Measurements from ENCODE around the gene CCSER1. TPM values are rescaled to one million over a fixed set of nuclear protein-coding genes. Genes with fewer than 3 reads are reported as not detected.

Gene CCSER1
- total RNA-seq, 4 donors from 2014 or later = 13.3 to 54.6 (median 34.0) TPM

DNA sequence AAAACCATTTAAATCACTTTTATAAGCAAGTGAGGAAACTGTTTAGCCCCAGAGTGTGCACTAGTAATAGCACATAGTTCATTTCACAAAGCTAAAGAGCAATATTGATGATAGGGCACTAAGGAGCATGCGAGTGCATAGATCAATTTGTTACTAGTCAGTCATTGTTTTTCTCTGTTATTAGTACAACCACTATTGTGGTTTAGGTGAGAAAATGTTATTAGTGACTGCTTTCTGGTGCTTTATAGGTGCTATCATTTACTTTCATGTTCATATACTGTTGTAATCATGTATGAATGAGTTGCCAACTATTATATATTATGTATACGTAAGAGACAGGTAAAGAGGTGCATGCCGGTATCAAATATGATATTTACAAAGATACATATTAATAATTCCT is 113.8 kb downstream of the CCSER1 start:
- Histone ChIP-seq H3K36me3 (no peaks in the 10 kb centered on the region), H3K4me3 (no peak overlapping the region), H3K9me3 (no peaks in the 10 kb centered on the region), H3K4me1 (no peaks in the 10 kb centered on the region), H3K27me3 (no peaks in the 10 kb centered on the region), H3K27ac (no peak overlapping the region)
- DNase-seq = no peak
- intact Hi-C loops (cut with DNase I; ENCODE audit: low total_unique reads) = no loop called here
- TF ChIP-seq, protein P1, sequence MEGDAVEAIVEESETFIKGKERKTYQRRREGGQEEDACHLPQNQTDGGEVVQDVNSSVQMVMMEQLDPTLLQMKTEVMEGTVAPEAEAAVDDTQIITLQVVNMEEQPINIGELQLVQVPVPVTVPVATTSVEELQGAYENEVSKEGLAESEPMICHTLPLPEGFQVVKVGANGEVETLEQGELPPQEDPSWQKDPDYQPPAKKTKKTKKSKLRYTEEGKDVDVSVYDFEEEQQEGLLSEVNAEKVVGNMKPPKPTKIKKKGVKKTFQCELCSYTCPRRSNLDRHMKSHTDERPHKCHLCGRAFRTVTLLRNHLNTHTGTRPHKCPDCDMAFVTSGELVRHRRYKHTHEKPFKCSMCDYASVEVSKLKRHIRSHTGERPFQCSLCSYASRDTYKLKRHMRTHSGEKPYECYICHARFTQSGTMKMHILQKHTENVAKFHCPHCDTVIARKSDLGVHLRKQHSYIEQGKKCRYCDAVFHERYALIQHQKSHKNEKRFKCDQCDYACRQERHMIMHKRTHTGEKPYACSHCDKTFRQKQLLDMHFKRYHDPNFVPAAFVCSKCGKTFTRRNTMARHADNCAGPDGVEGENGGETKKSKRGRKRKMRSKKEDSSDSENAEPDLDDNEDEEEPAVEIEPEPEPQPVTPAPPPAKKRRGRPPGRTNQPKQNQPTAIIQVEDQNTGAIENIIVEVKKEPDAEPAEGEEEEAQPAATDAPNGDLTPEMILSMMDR (IDR thresholded peaks at IDR 0.05) = no peak
- no peak for TF ChIP-seq EP300 (IDR thresholded peaks at IDR 0.05; ENCODE audit: low read depth)
- no peak for TF ChIP-seq POLR2A (IDR thresholded peaks at IDR 0.05)
- TF ChIP-seq POLR2AphosphoS5 (IDR thresholded peaks at IDR 0.05) = no peak
- 88 to 94% methylated on average over 3 of the region's 3 CpGs for WGBS, 2 donors (ENCODE audit: low coverage in 1 of 2)
- in situ Hi-C loops (cut with MboI; ENCODE audit: low pct_ligation_motif_present in 1 of 4, low pct_unique_long_range_greater_than_20kb in 1 of 4, low sequenced_read_pairs in 3 of 4) = no loop called here

- Histone ChIP-seq H3K4me1 (no peaks in the 10 kb centered on the region), H3K27ac (no peak overlapping the region), H3K9me3 (no peaks in the 10 kb centered on the region), H3K27me3 (no peaks in the 10 kb centered on the region), H3K36me3 (no peaks in the 10 kb centered on the region), H3K4me3 (no peak overlapping the region)
- WGBS, 2 donors (ENCODE audit: low coverage in 1 of 2) = 50 to 82% methylated on average over 1 of the region's 1 CpG
- intact Hi-C loops (cut with DNase I; ENCODE audit: low total_unique reads) = no loop called here
- no peak for TF ChIP-seq POLR2AphosphoS5 (IDR thresholded peaks at IDR 0.05)
- no peak for TF ChIP-seq POLR2A (IDR thresholded peaks at IDR 0.05)
- DNase-seq = no peak
- in situ Hi-C loops (cut with MboI; ENCODE audit: low pct_ligation_motif_present in 1 of 4, low pct_unique_long_range_greater_than_20kb in 1 of 4, low sequenced_read_pairs in 3 of 4) = no loop called here
Measured at GRCh38 chr4:90245837-90246236, 118.6 kb downstream of the CCSER1 start.

- in situ Hi-C loops (cut with MboI; ENCODE audit: low pct_ligation_motif_present in 1 of 4, low pct_unique_long_range_greater_than_20kb in 1 of 4, low sequenced_read_pairs in 3 of 4) = no loop called here
- no peaks in the 10 kb centered on the region for H3K9me3 ChIP-seq
- WGBS, 2 donors (ENCODE audit: low coverage in 1 of 2) = 79 to 92% methylated on average over 3 of the region's 3 CpGs
- TF ChIP-seq EP300 (IDR thresholded peaks at IDR 0.05; ENCODE audit: low read depth) (no peak), POLR2A (IDR thresholded peaks at IDR 0.05) (no peak), POLR2AphosphoS5 (IDR thresholded peaks at IDR 0.05) (no peak)
- TF ChIP-seq, protein P1 (IDR thresholded peaks at IDR 0.05) = no peak
- intact Hi-C loops (cut with DNase I; ENCODE audit: low total_unique reads) = no loop called here
- H3K4me3 ChIP-seq = no peak overlapping the region
- DNase-seq = no peak
- no peaks in the 10 kb centered on the region for H3K27me3 ChIP-seq
- no peak overlapping the region for H3K27ac ChIP-seq
- H3K36me3 ChIP-seq = no peaks in the 10 kb centered on the region
- no peaks in the 10 kb centered on the region for H3K4me1 ChIP-seq
Measured at GRCh38 chr4:90246816-90247215, 119.6 kb downstream of the CCSER1 start.

GRCh38 chr4:90254357-90254756 is 127.2 kb downstream of the CCSER1 start:
- TF ChIP-seq POLR2A (IDR thresholded peaks at IDR 0.05) = no peak
- no peak for TF ChIP-seq POLR2AphosphoS5 (IDR thresholded peaks at IDR 0.05)
- no peak for TF ChIP-seq EP300 (IDR thresholded peaks at IDR 0.05; ENCODE audit: low read depth)
- TF ChIP-seq, protein P1 (IDR thresholded peaks at IDR 0.05) = no peak
- H3K27ac ChIP-seq = no peak overlapping the region
- no peak for DNase-seq
- H3K36me3 ChIP-seq = no peaks in the 10 kb centered on the region
- no peak overlapping the region for H3K4me3 ChIP-seq
- H3K27me3 ChIP-seq = no peaks in the 10 kb centered on the region
- no peaks in the 10 kb centered on the region for H3K4me1 ChIP-seq
- H3K9me3 ChIP-seq = no peaks in the 10 kb centered on the region
- intact Hi-C loops (cut with DNase I; ENCODE audit: low total_unique reads) = no loop called here
- in situ Hi-C loops (cut with MboI; ENCODE audit: low pct_ligation_motif_present in 1 of 4, low pct_unique_long_range_greater_than_20kb in 1 of 4, low sequenced_read_pairs in 3 of 4) = no loop called here
- 84% methylated on average over 2 of the region's 2 CpGs; no CpG with 5 or more reads in 1 of the 2 donors for WGBS, 2 donors (ENCODE audit: low coverage in 1 of 2)

GRCh38 chr4:90274175-90274574 is 147.0 kb downstream of the CCSER1 start:
- TF ChIP-seq, protein P1 (IDR thresholded peaks at IDR 0.05) = no peak
- no peak for TF ChIP-seq EP300 (IDR thresholded peaks at IDR 0.05; ENCODE audit: low read depth)
- TF ChIP-seq POLR2A (IDR thresholded peaks at IDR 0.05) = no peak
- no peak for TF ChIP-seq POLR2AphosphoS5 (IDR thresholded peaks at IDR 0.05)
- no peaks in the 10 kb centered on the region for H3K9me3 ChIP-seq
- no peaks in the 10 kb centered on the region for H3K27me3 ChIP-seq
- intact Hi-C loops (cut with DNase I; ENCODE audit: low total_unique reads) = no loop called here
- DNase-seq = no peak
- no peak overlapping the region for H3K27ac ChIP-seq
- H3K36me3 ChIP-seq = no peaks in the 10 kb centered on the region
- H3K4me3 ChIP-seq = no peak overlapping the region
- in situ Hi-C loops (cut with MboI; ENCODE audit: low pct_ligation_motif_present in 1 of 4, low pct_unique_long_range_greater_than_20kb in 1 of 4, low sequenced_read_pairs in 3 of 4) = no loop called here
- WGBS, 2 donors (ENCODE audit: low coverage in 1 of 2) = 27 to 36% methylated on average over 1 of the region's 1 CpG
- H3K4me1 ChIP-seq = no peaks in the 10 kb centered on the region
